GM18517 (cell line): ENCODE data around the gene SLC25A10.
"Not testable (repeated sequence)": the region's sequence is repeated elsewhere in the genome, so short reads cannot be mapped to it uniquely, and the experiment has no call there.

Experiments
- ATAC-seq: cut with Tn5 transposase; IDR thresholded peaks from one replicate; pipeline ENCODE4 v1.9.1; 2021; ENCODE audit warnings: mild to moderate bottlenecking, moderate library complexity; ENCODE audit not compliant: unreplicated experiment

The SLC25A10 gene, protein sequence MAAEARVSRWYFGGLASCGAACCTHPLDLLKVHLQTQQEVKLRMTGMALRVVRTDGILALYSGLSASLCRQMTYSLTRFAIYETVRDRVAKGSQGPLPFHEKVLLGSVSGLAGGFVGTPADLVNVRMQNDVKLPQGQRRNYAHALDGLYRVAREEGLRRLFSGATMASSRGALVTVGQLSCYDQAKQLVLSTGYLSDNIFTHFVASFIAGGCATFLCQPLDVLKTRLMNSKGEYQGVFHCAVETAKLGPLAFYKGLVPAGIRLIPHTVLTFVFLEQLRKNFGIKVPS

DNA sequence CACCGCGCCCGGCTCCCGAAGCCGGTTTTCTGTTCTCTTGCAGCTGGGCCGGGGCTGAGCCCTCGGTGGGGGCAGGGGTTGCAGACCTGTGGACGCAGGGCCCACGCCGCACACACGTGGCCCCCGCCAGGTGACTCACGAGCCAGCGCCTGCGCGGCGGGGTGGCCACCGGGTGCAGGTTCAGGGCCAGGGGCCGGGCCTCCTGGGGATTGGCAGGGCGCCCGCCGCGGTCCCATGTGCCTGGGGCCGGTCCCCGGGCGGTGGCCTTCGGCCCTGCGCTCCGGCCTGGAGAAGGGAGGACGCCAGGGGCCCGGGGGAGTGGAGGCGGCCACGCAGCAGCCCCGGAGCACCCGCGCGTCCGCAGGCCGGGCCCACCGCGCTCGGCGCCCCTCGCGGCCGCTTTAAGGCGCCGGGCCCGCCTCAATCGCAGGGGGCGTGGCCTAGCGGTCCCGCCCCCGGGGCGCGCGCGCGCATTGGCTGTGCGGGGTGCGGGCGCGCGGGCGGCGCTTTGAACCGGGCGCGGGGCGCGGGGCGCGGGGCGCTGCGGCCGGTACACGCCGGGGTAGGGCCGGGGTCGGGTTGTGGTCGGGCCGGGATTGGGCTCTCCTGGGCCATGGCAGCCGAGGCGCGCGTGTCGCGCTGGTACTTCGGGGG lies at the start of gene SLC25A10:
TSS of gene SLC25A10 (plus strand) at position 471 of the 654 bp plus-strand sequence. CDS start at position 614, 143 bp downstream.
- peak; percentile 54 for ATAC-seq

DNA sequence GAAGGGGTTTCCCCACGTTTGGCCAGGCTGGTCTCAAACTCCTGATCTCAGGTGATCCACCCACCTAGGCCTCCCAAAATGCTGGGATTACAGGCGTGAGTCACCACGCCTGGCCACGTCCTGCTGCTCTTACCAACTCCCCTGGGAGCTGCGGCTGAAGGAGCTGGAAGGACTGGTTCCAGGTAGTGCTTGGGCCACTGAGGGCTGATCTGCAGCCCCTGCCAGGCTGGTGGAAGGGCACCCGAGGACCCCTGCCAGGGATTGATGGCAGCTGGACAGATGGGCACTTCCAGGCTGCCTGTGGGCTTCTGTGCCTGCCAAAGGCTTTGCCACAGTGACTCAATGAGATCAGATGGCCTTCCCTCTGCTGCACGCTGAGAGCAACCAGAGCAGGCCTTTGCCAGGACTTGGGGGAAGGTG lies 48.0 kb upstream of the SLC25A10 start:
- ATAC-seq = no peak

DNA sequence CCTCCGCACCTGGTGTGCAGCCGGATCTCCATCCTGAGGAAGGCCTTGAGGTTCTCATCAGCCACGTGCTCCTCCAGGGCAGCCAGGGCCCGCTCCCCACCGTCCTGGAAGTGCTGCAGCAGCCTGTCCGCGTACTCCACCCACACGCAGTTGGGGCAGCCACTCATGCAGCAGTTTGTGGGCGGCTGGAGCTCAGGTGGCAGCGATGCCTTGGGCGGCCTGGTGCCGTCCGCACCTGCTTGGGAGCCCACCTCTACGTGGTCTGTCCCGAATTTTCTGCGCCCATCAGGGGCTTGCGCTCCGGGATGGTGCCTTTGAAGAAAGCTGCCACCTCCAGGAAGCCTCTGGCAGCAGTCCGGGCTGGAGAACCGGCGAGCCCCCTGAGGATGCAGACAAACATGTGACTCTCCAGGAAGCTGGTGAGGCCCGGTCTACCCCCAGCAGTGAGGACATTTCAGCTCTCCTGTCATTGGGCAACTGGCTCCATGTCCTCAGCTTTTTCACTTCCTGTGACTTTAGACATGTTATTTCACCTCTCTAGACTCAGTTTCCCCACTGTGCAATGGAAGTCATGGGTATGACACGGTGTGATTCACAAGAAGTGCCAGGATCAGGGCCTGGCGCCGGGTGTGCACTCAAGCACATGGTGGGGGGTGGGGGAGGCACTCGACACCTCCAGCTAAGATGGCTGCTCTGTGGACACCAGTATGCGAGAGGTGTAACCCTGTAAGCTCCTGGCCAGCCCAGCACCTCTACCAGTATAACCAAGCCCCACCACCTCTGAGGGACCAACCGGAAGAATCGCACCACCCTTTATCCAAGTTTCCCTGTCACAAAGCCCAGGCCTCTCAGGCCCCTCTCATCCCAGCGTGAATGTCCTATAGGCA lies 46.6 kb upstream of the SLC25A10 start:
- ATAC-seq = no peak

DNA sequence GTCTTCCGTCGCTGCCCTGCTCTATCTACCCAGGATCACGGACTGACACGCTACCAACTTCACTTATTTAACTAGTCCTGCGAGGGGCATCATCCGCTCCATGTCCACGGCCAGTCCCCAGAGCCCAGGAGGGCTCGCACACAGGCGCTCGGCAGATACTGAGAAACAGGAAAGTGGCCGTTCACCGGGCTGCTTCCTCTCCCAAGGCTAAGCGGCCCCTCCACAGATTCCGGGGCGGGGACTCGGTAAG lies 46.1 kb upstream of the SLC25A10 start:
- ATAC-seq = peak; percentile 9

DNA sequence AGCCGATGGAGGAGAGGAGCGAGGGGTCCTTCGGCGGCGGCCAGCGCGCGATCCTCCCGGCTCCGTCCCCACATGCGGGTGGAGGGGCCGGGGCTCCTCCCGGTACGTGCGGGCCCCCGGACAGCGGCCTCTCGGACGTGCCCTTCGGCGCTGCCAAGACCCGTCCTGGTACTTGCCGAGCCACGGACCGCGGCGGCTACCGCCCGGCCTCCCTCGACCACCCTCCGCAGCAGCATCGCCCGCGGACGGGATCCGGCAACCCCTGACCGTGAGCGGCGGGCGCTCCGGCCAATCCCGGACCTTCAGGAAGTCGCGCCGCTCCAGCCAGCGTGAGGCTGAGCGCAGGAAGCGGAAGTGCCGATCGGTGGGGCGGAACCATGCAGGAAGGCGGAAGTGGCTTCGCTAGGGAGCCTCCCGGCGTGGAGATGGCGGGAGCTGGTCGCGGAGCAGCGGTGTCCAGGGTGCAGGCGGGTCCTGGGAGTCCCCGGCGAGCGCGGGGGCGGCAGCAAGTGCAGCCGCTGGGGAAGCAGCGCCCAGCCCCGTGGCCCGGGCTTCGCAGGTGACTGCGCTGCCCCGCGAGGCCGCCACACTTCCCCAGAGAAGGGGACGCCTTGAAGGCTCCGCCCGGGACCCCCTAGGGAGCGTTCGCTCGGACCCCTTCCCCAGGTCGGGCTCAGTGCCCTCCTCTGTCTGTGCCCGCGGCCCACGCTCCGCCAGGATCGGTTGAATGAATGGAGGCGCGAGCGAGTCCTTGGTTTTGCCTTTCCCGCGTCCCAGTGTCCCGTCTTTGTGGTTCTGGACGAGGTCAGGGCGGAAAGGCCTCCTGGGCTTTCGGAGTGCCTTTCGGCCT lies 45.5 kb upstream of the SLC25A10 start, which contains the start of the genes CCDC137 and OXLD1:
TSS of gene CCDC137 (plus strand) at position 396 of the 850 bp plus-strand sequence. CDS start at position 426, 30 bp downstream.
TSS of gene OXLD1 (minus strand) at position 264 of the 850 bp plus-strand sequence. CDS start at position 236, 28 bp downstream.
- peak; percentile 84 for ATAC-seq

DNA sequence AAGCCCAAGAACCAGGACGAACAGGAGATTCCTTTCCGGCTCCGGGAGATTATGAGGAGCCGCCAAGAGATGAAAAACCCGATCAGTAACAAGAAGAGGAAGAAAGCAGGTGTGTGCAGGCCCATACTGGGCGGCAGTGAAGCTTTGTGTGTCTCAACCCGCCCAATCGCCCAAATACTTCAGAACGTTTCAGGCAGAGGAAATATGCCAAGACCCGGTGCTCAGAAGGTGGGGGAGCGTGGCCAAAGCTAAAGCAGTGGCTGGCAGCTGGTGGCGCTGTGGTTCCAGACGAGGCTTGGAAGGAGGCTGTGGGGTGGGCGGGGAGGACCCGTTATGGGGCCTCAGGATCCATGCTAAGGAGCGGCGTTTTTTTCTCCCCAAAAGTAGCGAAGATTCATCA lies 44.3 kb upstream of the SLC25A10 start:
- no peak for ATAC-seq

DNA sequence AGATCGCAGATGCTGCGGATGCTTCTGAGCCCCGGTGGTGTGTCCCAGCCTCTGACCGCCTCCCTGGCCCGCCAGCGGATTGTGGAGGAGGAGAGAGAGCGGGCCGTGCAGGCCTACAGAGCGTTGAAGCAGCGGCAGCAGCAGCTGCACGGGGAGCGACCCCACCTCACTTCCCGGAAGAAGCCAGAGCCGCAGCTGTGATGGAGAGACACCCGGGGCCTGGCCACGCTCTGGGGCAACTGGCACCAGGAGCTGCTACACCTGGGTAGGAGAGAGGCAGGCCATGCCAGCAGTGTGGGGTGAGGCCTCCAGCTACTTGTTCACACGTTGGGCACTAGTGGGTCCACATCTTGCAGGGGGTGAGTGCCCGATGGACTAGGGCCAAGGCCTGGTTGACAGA lies 39.6 kb upstream of the SLC25A10 start:
- no peak for ATAC-seq

DNA sequence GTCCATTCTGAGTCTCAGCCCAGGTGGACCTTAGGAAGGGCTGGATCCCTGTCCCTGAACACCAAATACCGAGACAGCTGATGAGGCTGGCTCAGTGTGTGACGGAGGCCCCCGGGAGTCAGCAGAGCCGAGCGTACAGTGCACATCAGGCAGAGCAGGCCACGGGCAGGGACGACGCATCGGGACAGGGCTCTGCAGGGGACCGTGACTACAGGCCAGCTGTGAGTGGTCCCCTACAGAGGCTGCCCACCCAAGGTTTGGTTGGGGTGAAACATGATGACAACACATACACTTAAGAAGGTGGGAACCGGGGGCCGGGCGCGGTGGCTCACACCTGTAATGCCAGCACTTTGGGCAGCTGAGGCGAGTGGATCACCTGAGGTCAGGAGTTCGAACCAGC lies 39.1 kb upstream of the SLC25A10 start:
- ATAC-seq = no peak

DNA sequence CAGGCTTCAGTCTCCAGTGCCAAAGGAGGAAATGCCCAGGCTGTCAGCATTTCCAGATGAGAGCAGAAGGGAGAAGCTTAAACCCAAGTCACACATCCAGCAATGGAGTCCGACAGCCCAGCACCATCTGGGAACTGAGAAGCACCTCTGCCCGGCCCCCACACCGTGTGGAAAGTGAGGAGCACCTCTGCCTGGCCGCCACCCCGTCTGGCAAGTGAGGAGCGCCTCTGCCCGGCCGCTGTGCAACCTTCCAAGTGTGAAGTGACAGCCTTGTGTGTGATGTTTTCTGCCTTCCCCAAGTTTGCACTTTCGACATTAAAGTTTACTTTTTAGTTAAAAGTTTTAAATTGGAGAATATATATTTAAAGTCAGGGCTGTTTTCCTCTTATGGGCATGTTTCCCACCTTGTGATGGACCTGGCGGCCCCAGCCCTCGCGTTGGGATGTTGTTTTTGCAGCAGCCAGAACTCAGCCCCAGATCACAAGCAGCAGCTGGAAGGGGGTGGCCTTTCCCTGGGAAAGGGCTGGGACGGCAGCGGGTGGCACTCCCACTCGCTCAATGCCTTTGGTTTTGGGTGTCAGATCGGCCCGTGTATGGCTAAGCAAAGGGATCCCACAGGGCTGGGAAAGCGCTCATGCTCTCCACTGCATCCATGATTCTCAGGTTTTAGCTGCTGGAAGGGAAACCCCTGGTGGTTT lies 38.4 kb upstream of the SLC25A10 start:
- ATAC-seq = no peak

DNA sequence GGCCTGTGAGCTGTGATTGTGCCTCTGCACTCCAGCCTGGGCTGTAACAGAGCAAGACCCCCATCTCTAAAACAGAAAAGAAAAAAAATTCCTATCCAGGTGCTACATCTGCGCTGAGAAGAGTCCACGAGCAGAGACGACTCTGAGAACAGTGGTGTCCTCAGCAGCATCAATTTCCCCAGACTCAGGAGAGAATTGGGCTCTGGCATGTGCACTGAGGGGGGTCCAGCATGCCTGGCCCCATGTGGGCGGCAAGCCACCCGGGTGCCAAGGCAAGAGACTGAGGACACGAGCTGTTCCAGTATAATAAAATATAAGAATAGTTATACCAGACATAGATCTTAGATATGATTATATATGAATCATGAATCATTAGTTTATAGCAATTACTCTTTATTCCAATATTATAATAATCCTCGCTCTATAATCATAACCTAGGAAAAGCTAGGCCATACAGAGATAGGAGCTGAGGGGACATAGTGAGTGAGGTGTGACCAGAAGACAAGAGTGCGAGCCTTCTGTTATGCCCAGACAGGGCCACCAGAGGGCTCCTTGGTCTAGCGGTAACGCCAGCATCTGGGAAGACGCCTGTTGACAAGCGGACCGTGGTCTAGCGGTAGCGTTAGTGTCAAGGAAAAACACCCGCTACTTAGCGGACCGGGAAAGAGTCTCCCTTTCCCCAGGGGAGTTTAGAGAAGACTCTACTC lies 36.4 kb upstream of the SLC25A10 start:
- ATAC-seq = not testable (repeated sequence)

DNA sequence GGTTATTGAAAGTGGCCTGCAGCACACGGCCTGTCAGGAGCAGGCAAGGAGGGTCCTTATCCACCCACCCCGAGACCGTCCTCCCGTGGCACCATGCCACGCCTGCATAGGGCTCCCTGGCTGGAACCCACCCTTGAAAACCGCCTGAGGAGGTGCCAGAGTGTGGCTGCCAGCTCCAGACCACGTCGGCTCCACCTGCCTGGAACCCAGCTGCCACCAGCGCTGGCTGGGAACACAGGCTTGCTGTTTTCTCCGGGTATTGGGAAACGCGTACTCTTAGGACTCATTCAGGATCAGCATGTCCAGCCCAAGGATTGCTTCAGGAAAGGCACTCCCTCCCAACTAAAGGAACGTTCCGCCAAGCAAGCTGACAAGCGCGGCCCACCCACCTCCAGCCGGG lies 35.2 kb upstream of the SLC25A10 start:
- no peak for ATAC-seq

DNA sequence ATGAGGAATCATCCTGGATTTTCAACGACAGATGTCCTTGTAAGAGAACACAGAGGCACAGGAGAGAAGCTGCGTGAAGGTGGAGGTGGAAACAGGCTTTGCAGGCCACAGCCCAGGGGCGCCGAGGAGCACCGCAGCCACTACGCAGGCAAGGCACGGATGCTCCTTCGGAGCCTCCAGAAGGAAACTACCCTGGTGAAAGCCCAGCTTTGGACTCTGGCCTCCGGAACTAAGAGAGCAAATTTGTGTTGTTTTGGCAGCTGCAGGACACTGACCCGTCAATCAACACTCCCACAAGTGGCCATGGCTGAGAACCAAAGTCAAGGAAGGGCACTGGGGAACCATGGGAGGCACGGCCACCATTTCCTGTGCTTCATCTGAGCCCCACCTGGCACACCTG lies 31.9 kb upstream of the SLC25A10 start:
- ATAC-seq = no peak

DNA sequence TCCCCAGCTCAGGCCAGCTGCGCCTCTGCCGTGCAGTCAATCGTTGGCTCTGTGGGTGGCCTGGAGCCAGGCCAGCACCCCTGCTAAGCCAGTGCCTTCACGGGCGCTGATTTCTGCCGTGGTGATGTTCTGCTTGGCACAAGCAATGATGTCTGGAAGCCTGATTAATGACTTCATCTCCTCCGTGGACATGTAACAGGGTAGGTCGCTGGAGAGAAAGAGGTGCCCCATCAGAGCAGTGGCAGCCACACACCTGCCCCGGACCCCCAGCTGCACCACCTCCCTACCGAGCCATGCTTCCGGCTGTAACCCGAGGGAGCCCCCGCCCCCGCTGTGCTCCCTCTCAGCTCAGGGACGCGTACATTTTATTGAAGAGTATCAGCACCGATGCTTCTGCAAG lies 30.4 kb upstream of the SLC25A10 start:
- ATAC-seq = no peak

DNA sequence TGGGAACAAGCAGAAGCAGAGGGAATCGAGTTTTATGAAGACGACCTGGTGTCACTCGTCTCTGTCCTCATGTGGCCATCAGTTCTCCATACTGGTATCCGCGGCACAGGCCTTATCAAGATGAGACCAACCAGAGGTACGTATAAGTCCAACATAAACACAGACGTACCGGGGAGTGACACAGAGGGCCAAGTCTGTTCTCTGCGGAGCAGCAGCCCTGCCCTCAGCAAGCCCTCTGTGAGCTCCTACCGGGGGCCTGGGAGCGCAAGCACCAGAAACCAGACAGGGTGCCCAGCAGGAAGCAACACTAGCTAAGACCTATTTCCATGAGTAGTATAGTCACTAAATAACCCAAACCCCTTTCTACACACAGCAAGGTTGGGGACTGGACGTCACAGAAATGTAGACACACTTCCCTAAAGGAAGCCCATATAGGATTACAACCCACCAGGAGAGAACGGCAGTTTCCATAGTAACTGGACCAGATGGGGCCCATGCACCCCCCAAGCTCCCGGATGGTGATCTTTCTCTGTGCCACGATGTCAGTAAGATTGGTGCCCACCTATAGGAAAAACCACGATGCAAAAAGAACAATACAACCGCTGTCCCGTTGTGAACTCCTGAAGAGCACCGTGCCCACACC lies 29.4 kb upstream of the SLC25A10 start:
- ATAC-seq = no peak

DNA sequence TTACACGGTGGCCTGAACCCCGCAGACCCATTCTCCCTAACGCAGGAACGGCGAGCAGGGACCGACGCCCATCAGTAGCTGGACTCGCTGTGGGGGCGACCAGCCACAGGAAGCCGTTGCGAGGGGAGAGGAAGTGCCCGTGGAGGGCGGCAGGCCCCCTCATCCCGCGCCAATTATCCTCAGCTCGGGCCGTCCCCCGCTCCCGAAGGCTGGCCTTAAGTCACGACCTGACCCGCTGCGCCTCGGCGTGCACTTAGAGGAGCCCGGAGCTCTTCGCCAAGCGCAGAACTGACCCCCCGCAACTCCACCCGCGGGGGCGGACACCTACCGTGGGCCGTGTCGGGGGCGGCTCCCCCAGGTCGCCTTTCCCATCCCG lies 28.9 kb upstream of the SLC25A10 start:
- ATAC-seq = no peak

DNA sequence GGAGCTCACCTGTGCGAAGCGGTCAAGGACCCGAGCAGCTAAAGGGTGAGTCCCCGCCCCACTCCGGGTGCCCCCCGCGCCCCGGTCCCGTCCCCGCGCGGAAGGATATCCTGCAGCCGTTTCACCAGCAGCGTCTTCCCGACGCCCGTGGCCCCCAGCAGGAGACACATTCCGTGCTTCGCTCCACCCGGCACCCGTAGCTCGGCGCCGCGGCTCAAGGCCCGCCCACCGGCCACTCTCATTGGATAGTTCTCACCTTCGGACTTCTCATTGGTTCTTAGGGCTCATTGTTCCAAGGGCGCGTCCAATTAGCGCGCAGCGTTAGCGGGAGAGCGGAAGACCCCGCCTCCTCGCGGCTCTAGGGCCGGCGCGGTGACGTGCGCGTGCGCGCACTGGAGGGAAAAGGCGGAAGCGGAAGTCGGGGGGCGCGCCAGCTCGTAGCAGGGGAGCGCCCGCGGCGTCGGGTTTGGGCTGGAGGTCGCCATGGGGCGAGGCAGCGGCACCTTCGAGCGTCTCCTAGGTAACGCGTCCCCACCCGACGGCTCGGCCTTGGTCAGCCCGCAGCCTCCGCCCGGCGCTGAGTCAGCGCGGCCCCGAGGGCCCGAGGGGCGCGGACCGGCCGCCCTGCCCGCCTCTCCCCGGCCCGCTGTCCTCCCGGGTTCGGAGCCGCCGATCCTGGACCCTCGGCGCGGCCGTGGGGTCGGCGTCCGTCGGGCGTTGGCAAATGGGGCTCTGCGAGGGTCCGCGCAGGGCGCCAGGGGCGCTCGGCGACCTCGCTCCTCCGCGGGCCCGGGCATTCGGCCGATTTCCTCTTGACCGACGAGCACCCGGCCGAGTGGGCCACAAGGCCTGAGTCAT lies 28.3 kb upstream of the SLC25A10 start, which contains the start of the genes ARL16 and HGS:
TSS of gene ARL16 (minus strand) at position 214 of the 858 bp plus-strand sequence. CDS start at position 170, 44 bp downstream.
TSS of gene HGS (plus strand) at position 428 of the 858 bp plus-strand sequence. CDS start at position 484, 56 bp downstream.
- peak; percentile 94 for ATAC-seq

DNA sequence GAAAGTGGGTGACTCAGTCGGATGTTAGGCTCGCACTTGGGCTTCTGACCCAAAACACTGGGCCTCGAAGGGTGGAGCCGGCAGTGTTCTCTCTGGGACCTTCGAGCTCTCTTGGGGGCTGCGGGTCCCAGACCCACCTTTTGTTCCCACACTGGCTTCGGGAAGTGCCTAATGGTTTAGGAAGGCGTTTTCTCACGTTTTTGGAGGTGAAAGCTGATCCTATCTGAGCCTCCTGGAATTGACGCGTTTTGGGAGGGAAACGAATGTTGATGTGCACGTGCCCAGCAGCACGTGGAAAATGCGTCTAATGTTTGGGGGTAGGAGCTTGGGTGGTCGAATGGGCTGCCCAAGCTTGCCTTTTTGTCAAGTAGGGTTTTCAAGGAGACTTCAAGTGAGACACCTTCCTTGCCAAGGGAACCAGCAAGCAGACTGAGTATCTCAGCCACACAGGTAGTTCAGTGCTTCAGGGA lies 27.6 kb upstream of the SLC25A10 start:
- ATAC-seq = no peak

DNA sequence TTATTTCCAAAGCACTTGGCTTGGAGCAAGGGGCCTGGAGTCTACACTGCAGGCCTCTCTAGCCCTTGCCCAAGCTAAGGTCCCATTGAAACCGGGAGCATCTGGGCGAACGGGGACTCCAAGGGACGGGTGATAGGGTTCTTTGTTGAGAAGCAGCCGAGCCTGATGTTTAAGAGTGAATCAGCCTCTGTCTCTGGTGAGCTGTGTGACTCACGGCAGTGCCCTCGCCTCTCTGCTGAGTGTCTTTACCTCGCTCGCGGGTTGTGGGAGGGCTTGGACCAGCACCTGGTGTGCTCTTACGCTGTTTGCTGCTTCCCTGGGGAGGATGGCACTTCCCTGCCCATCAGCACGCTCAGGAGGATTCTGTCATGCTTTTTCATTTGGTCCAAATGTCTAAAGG lies 27.0 kb upstream of the SLC25A10 start:
- no peak for ATAC-seq
